ENCODE results near the gene TBX18.

TBX18 gene

DNA sequence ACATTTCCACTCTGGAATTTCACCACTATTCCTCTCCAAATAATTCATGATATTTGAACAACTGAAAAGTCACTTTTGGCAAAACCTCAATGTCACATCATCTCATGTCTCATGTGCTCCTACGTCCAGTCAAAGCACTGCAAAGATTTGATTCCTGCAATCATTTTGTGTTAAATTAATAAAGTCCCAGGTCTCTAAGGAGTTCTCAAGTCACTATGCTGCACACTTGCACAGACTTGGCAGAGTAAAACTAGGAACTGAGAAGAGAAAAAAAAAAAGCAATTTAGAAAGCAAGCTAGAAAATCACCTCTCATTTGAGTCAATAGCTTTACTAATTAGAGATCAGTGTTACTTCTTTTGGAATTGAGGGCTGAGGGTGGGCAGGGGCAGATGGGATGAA, 11.2 kb downstream of the TBX18 start:
- 86% methylated on average over 1 of the region's 1 CpG for WGBS
- Histone ChIP-seq H3K18ac (ENCODE audit: low read depth in 1 of 2, low read length in 2 of 2) (no peak overlapping the region), H2BK120ac (ENCODE audit: low read depth, low read length) (no peak overlapping the region), H3K23ac (ENCODE audit: low read length in 2 of 2) (no peak overlapping the region), H3K4me3 (ENCODE audit: insufficient read depth in 1 of 2, low read depth in 1 of 2, low read length in 2 of 2) (no peak overlapping the region), H4K91ac (ENCODE audit: low read length) (no peak overlapping the region), H4K8ac (ENCODE audit: low read length) (no peak overlapping the region), H3K27me3 (ENCODE audit: control insufficient read depth in 1 of 2, insufficient read depth in 1 of 2, low read length in 2 of 2) (no peaks in the 10 kb centered on the region), H2BK5ac (ENCODE audit: low read depth, low read length, poor library complexity, severe bottlenecking) (no peak overlapping the region), H2AFZ (ENCODE audit: low read depth, low read length) (no peak overlapping the region), H3K4me1 (ENCODE audit: control insufficient read depth, insufficient read depth, low read depth, low read length) (peaks cover 2% of the 10 kb centered on the region), H3K4ac (ENCODE audit: low read depth in 1 of 2, low read length in 2 of 2) (no peak overlapping the region), H3K9me3 (ENCODE audit: control insufficient read depth, low read length) (no peaks in the 10 kb centered on the region), H3K27ac (ENCODE audit: low read length, poor library complexity, severe bottlenecking) (no peak overlapping the region), H3K9ac (ENCODE audit: low read length) (no peak overlapping the region), H2AK5ac (ENCODE audit: low read length, severe bottlenecking) (no peak overlapping the region), H3K4me2 (ENCODE audit: low read length, poor library complexity, severe bottlenecking) (no peak overlapping the region), H3K14ac (ENCODE audit: low read length in 2 of 2) (no peak overlapping the region), H3K36me3 (ENCODE audit: control insufficient read depth in 1 of 2, insufficient read depth in 2 of 2, low read depth in 1 of 2, low read length in 2 of 2) (peaks cover 3 to 85% of the 10 kb centered on the region in 2 experiments), H2BK12ac (ENCODE audit: low read length in 2 of 2) (no peak overlapping the region), H3K79me1 (replicated peaks; ENCODE audit: low read length, poor library complexity, severe bottlenecking) (peaks cover 24% of the 10 kb centered on the region), H2BK15ac (ENCODE audit: low read depth, poor library complexity, severe bottlenecking) (no peak overlapping the region)
- no peak for DNase-seq

- Histone ChIP-seq H3K18ac (ENCODE audit: low read depth in 1 of 2, low read length in 2 of 2) (no peak overlapping the region), H3K79me1 (replicated peaks; ENCODE audit: low read length, poor library complexity, severe bottlenecking) (peaks cover 23% of the 10 kb centered on the region), H2BK12ac (ENCODE audit: low read length in 2 of 2) (no peak overlapping the region), H3K27ac (ENCODE audit: low read length, poor library complexity, severe bottlenecking) (no peak overlapping the region), H3K23ac (ENCODE audit: low read length in 2 of 2) (no peak overlapping the region), H3K27me3 (ENCODE audit: control insufficient read depth in 1 of 2, insufficient read depth in 1 of 2, low read length in 2 of 2) (no peaks in the 10 kb centered on the region), H3K4ac (ENCODE audit: low read depth in 1 of 2, low read length in 2 of 2) (no peak overlapping the region), H3K9ac (ENCODE audit: low read length) (no peak overlapping the region), H2BK5ac (ENCODE audit: low read depth, low read length, poor library complexity, severe bottlenecking) (no peak overlapping the region), H4K91ac (ENCODE audit: low read length) (no peak overlapping the region), H3K4me1 (ENCODE audit: control insufficient read depth, insufficient read depth, low read depth, low read length) (peaks cover 2% of the 10 kb centered on the region), H3K36me3 (ENCODE audit: control insufficient read depth in 1 of 2, insufficient read depth in 2 of 2, low read depth in 1 of 2, low read length in 2 of 2) (peaks cover 3 to 89% of the 10 kb centered on the region in 2 experiments), H3K4me3 (ENCODE audit: insufficient read depth in 1 of 2, low read depth in 1 of 2, low read length in 2 of 2) (no peak overlapping the region), H3K9me3 (ENCODE audit: control insufficient read depth, low read length) (no peaks in the 10 kb centered on the region), H3K4me2 (ENCODE audit: low read length, poor library complexity, severe bottlenecking) (no peak overlapping the region), H2AK5ac (ENCODE audit: low read length, severe bottlenecking) (no peak overlapping the region), H2BK15ac (ENCODE audit: low read depth, poor library complexity, severe bottlenecking) (no peak overlapping the region), H2AFZ (ENCODE audit: low read depth, low read length) (no peak overlapping the region), H3K14ac (ENCODE audit: low read length in 2 of 2) (no peak overlapping the region), H4K8ac (ENCODE audit: low read length) (no peak overlapping the region), H2BK120ac (ENCODE audit: low read depth, low read length) (no peak overlapping the region)
- peak; percentile 18 for DNase-seq
- 87% methylated on average over 5 of the region's 5 CpGs for WGBS
Measured at GRCh38 chr6:84752118-84752850, 12.1 kb downstream of the TBX18 start.

DNA sequence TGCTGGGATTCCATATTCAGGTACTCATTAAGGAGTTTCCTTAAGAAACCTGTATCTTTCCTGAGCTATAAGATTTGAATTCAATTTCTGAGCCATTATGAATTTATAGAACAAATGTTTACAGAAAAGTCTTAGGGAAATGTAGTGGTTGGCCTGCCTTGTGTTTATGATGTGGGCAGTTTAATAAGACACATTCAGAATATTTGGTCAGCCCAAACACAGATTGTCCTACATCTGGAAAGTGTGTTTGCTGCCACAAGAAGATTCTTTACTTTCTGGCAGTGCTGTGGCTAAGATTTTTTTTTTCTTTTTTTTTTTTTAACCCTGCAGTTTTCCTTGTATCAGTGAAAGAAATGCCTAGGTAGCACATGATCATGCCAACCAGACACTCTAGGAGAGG, 15.2 kb downstream of the TBX18 start:
- Histone ChIP-seq H3K27me3 (ENCODE audit: control insufficient read depth in 1 of 2, insufficient read depth in 1 of 2, low read length in 2 of 2) (no peaks in the 10 kb centered on the region), H4K91ac (ENCODE audit: low read length) (no peak overlapping the region), H2AFZ (ENCODE audit: low read depth, low read length) (no peak overlapping the region), H2AK5ac (ENCODE audit: low read length, severe bottlenecking) (no peak overlapping the region), H4K8ac (ENCODE audit: low read length) (no peak overlapping the region), H3K27ac (ENCODE audit: low read length, poor library complexity, severe bottlenecking) (no peak overlapping the region), H3K4me2 (ENCODE audit: low read length, poor library complexity, severe bottlenecking) (no peak overlapping the region), H3K9ac (ENCODE audit: low read length) (no peak overlapping the region), H2BK120ac (ENCODE audit: low read depth, low read length) (no peak overlapping the region), H3K23ac (ENCODE audit: low read length in 2 of 2) (no peak overlapping the region), H2BK12ac (ENCODE audit: low read length in 2 of 2) (no peak overlapping the region), H3K18ac (ENCODE audit: low read depth in 1 of 2, low read length in 2 of 2) (no peak overlapping the region), H3K4ac (ENCODE audit: low read depth in 1 of 2, low read length in 2 of 2) (no peak overlapping the region), H3K14ac (ENCODE audit: low read length in 2 of 2) (no peak overlapping the region), H2BK5ac (ENCODE audit: low read depth, low read length, poor library complexity, severe bottlenecking) (no peak overlapping the region), H3K4me3 (ENCODE audit: insufficient read depth in 1 of 2, low read depth in 1 of 2, low read length in 2 of 2) (no peak overlapping the region), H3K79me1 (replicated peaks; ENCODE audit: low read length, poor library complexity, severe bottlenecking) (peaks cover 16% of the 10 kb centered on the region), H2BK15ac (ENCODE audit: low read depth, poor library complexity, severe bottlenecking) (no peak overlapping the region), H3K4me1 (ENCODE audit: control insufficient read depth, insufficient read depth, low read depth, low read length) (no peaks in the 10 kb centered on the region), H3K36me3 (ENCODE audit: control insufficient read depth in 1 of 2, insufficient read depth in 2 of 2, low read depth in 1 of 2, low read length in 2 of 2) (peaks cover 3 to 76% of the 10 kb centered on the region in 2 experiments), H3K9me3 (ENCODE audit: control insufficient read depth, low read length) (no peaks in the 10 kb centered on the region)
- no peak for DNase-seq

- WGBS = 86% methylated on average over 2 of the region's 2 CpGs
Measured at GRCh38 chr6:84748376-84748775, 16.0 kb downstream of the TBX18 start.

More at GRCh38 chr6:84748376-84748775, 16.0 kb downstream of the TBX18 start:
- Histone ChIP-seq H3K9ac (ENCODE audit: low read length) (no peak overlapping the region), H3K27ac (ENCODE audit: low read length, poor library complexity, severe bottlenecking) (no peak overlapping the region), H3K23ac (ENCODE audit: low read length in 2 of 2) (no peak overlapping the region), H3K79me1 (replicated peaks; ENCODE audit: low read length, poor library complexity, severe bottlenecking) (peaks cover 15% of the 10 kb centered on the region), H3K4me2 (ENCODE audit: low read length, poor library complexity, severe bottlenecking) (no peak overlapping the region), H2BK15ac (ENCODE audit: low read depth, poor library complexity, severe bottlenecking) (no peak overlapping the region), H3K36me3 (ENCODE audit: control insufficient read depth in 1 of 2, insufficient read depth in 2 of 2, low read depth in 1 of 2, low read length in 2 of 2) (peaks cover 3 to 76% of the 10 kb centered on the region in 2 experiments), H3K14ac (ENCODE audit: low read length in 2 of 2) (no peak overlapping the region), H2BK12ac (ENCODE audit: low read length in 2 of 2) (no peak overlapping the region), H3K18ac (ENCODE audit: low read depth in 1 of 2, low read length in 2 of 2) (no peak overlapping the region), H3K4ac (ENCODE audit: low read depth in 1 of 2, low read length in 2 of 2) (no peak overlapping the region), H2BK120ac (ENCODE audit: low read depth, low read length) (peak overlapping the region; percentile 19), H3K4me3 (ENCODE audit: insufficient read depth in 1 of 2, low read depth in 1 of 2, low read length in 2 of 2) (no peak overlapping the region), H2BK5ac (ENCODE audit: low read depth, low read length, poor library complexity, severe bottlenecking) (no peak overlapping the region), H3K4me1 (ENCODE audit: control insufficient read depth, insufficient read depth, low read depth, low read length) (no peaks in the 10 kb centered on the region), H3K9me3 (ENCODE audit: control insufficient read depth, low read length) (no peaks in the 10 kb centered on the region), H4K8ac (ENCODE audit: low read length) (no peak overlapping the region), H2AK5ac (ENCODE audit: low read length, severe bottlenecking) (no peak overlapping the region), H2AFZ (ENCODE audit: low read depth, low read length) (no peak overlapping the region), H4K91ac (ENCODE audit: low read length) (no peak overlapping the region), H3K27me3 (ENCODE audit: control insufficient read depth in 1 of 2, insufficient read depth in 1 of 2, low read length in 2 of 2) (no peaks in the 10 kb centered on the region)
- DNase-seq = no peak
